Measurements from ENCODE around the gene ZNF552. TPM values are rescaled to one million over a fixed set of nuclear protein-coding genes. Genes with fewer than 3 reads are reported as not detected.

Gene ZNF552
- polyA plus RNA-seq, 12 donors = 2.1 to 12.9 (median 5.6) TPM; not detected in 2

- no peak for DNase-seq
These were observed 35.4 kb downstream of the ZNF552 start for GRCh38 chr19:57779220-57779845.

DNA sequence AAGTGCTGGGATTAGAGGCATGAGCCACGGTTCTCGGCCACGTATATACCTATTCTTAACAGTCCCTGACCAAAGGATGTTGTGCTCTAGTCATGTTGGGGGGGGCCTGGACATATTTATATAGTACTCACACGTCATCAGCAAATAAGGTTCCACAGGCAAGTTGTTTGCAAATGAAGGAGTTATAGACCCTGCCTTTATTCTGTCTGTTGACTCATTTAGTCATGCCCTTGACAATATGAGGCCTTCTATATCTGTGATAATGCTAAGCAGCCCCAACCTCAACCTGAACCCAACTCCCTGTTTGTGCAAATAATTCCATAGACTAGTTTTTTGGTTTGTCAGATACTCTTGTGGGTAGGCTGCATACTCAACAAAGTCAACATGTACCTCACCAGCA lies 36.4 kb downstream of the ZNF552 start:
- DNase-seq = no peak

GRCh38 chr19:57776764-57777296 lies 37.9 kb downstream of the ZNF552 start:
- no peak for DNase-seq

DNA sequence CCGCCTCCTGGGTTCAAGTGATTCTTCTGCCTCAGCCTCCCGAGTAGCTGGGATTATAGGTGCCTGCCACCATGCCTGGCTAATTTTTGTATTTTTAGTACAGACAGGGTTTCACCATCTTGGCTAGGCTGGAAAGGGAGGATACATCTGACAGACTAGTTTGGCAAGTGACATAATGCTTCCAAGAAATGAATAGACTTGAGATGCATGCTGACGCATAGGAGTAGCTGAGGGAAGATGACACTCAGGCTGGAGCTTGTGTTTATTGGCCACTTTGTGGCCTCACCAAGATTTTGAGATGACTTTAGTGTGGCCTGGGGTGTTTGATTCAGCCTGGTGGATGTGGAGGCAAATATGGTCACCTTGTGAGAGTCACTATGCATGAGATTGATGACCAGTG lies 41.2 kb downstream of the ZNF552 start:
- no peak for DNase-seq

- no peak for DNase-seq
These were observed 43.3 kb downstream of the ZNF552 start for GRCh38 chr19:57771417-57771816.

DNA sequence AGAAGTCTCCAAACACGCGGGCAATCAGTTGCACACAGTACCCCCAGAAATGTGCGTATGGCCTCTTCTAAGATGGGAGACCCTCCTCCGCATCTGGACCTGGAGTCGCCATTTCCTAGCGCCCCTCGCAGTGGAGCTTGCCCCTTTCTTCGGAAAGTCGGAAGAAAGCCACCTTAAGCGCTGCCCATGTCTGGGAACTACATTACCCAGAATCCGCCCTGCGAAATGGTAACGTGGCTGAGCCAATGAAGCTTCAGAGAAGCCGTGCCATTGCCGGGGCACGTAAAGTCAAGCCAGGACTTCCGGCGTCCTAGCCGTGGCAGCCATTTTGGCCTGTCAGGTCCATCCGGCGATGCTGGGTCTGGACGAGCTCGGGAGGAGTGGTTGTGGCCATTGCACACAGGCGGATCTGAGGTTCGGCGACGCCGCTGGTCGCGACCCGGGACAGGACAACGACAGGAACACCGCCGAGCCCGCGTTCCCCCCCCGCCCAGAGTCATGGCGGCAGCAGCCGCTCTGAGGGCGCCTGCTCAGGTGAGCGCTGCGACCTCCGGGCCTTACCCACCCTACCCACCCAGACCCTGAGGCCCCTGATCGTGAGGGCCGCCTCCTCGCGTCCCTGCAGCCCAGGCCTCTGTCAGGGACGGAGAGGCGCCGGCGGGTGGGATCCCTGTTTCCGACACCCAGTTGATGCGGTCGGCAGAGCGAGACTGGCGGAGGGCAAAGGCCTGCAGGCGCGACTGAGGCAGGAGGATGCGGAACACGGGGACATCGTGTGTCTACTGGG lies 45.2 kb downstream of the ZNF552 start, which contains the start of gene ZNF586:
TSS of gene ZNF586 (plus strand) at position 332 of the 787 bp plus-strand sequence. CDS start at position 499, 167 bp downstream.
- DNase-seq = peak; percentile 91

- DNase-seq = no peak
These were observed 55.6 kb downstream of the ZNF552 start for GRCh38 chr19:57759096-57759495.

DNA sequence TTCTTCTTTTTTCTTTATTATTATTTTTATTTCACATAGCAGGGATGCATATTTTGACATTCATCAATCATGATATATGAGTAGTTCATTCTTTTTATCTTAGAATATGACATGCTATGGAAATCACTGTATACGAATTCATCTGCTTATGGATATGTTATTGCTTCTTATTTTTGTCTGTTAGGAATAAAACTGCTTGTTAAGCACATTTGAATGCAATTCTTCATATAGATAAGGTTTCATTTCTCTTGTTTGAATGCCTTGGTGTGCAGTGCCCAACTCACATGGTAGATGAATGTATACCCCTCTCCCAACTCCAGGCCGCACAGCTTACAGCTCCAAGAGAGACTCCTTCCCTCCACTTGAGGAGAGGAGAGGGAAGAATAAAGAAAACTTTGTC lies 56.8 kb downstream of the ZNF552 start:
- no peak for DNase-seq

Other genes with a start within 250 kb of the ZNF552 start
- 1 to 10 TPM in 10 of 12 donors, not detected in 2; 4.8 to 6.8 (median 5.4) TPM for gene ZNF416, start 236.0 kb downstream of the ZNF552 start, polyA plus RNA-seq (ENCODE audit: insufficient read length in 12 of 12)
- gene ZIK1, start 230.8 kb downstream of the ZNF552 start, polyA plus RNA-seq (ENCODE audit: insufficient read length in 12 of 12) = 1 to 10 TPM in 11 of 12 donors, not detected in 1; 3.3 to 8.8 (median 6.7) TPM
- 1 to 10 TPM in 10 of 12 donors, not detected in 2; 3.0 to 4.4 (median 3.6) TPM for gene ZNF530, start 215.0 kb downstream of the ZNF552 start, polyA plus RNA-seq (ENCODE audit: insufficient read length in 12 of 12)
- gene ZNF134, start 200.7 kb downstream of the ZNF552 start, polyA plus RNA-seq (ENCODE audit: insufficient read length in 12 of 12) = 10 to 100 TPM in 11 of 12 donors, not detected in 1; 12.1 to 21.8 (median 14.2) TPM
- 10 to 100 TPM in 11 of 12 donors, not detected in 1; 12.0 to 28.5 (median 16.9) TPM for gene ZNF211, start 181.7 kb downstream of the ZNF552 start, polyA plus RNA-seq (ENCODE audit: insufficient read length in 12 of 12)
- gene ZSCAN4, start 146.0 kb downstream of the ZNF552 start, polyA plus RNA-seq (ENCODE audit: insufficient read length in 12 of 12) = under 1 TPM in 1 of 12 donors, not detected in 11; 0.30 TPM
- gene ZNF551, start 132.9 kb downstream of the ZNF552 start, polyA plus RNA-seq (ENCODE audit: insufficient read length in 12 of 12) = 1 to 10 TPM in 11 of 12 donors, not detected in 1; 4.7 to 9.6 (median 7.6) TPM
- gene ZNF154, start 105.7 kb downstream of the ZNF552 start, polyA plus RNA-seq (ENCODE audit: insufficient read length in 12 of 12) = 10 to 100 TPM in 9 of 12 donors, 1 to 10 TPM in 2, not detected in 1; 7.3 to 24.5 (median 12.6) TPM
- 10 to 100 TPM in 4 of 12 donors, 1 to 10 TPM in 7, not detected in 1; 4.3 to 12.4 (median 9.3) TPM for gene ZNF671, start 87.3 kb downstream of the ZNF552 start, polyA plus RNA-seq (ENCODE audit: insufficient read length in 12 of 12)
- gene ZNF776, start 68.1 kb downstream of the ZNF552 start, polyA plus RNA-seq (ENCODE audit: insufficient read length in 12 of 12) = 10 to 100 TPM in 10 of 12 donors, 1 to 10 TPM in 1, not detected in 1; 6.2 to 21.1 (median 16.1) TPM
- gene ZNF586, start 45.2 kb downstream of the ZNF552 start, polyA plus RNA-seq (ENCODE audit: insufficient read length in 12 of 12) = 10 to 100 TPM in 10 of 12 donors, 1 to 10 TPM in 1, not detected in 1; 6.6 to 18.6 (median 12.9) TPM
- 10 to 100 TPM in 1 of 12 donors, 1 to 10 TPM in 9, not detected in 2; 3.5 to 11.1 (median 6.0) TPM for gene ZNF587B, start 15.4 kb upstream of the ZNF552 start, polyA plus RNA-seq (ENCODE audit: insufficient read length in 12 of 12)
- gene ZNF587, start 34.9 kb upstream of the ZNF552 start, polyA plus RNA-seq (ENCODE audit: insufficient read length in 12 of 12) = 10 to 100 TPM in 11 of 12 donors, not detected in 1; 11.3 to 32.1 (median 19.0) TPM
- gene ZNF814, start 74.1 kb upstream of the ZNF552 start, polyA plus RNA-seq (ENCODE audit: insufficient read length in 12 of 12) = 10 to 100 TPM in 11 of 12 donors, not detected in 1; 17.0 to 56.5 (median 27.9) TPM
- 10 to 100 TPM in 8 of 12 donors, 1 to 10 TPM in 3, not detected in 1; 3.6 to 27.5 (median 12.9) TPM for gene ZNF417, start 101.7 kb upstream of the ZNF552 start, polyA plus RNA-seq (ENCODE audit: insufficient read length in 12 of 12)
- 10 to 100 TPM in 5 of 12 donors, 1 to 10 TPM in 6, not detected in 1; 6.8 to 18.9 (median 9.9) TPM for gene ZNF418, start 120.5 kb upstream of the ZNF552 start, polyA plus RNA-seq (ENCODE audit: insufficient read length in 12 of 12)
- 1 to 10 TPM in 10 of 12 donors, not detected in 2; 5.0 to 9.3 (median 6.8) TPM for gene ZNF256, start 132.8 kb upstream of the ZNF552 start, polyA plus RNA-seq (ENCODE audit: insufficient read length in 12 of 12)
- gene C19orf18, start 159.6 kb upstream of the ZNF552 start, polyA plus RNA-seq (ENCODE audit: insufficient read length in 12 of 12) = 1 to 10 TPM in 7 of 12 donors, under 1 TPM in 3, not detected in 2; 0.48 to 3.7 (median 1.3) TPM
- 10 to 100 TPM in 11 of 12 donors, not detected in 1; 10.5 to 27.5 (median 13.2) TPM for gene ZNF606, start 187.9 kb upstream of the ZNF552 start, polyA plus RNA-seq (ENCODE audit: insufficient read length in 12 of 12)
- 1 to 10 TPM in 2 of 12 donors, under 1 TPM in 8, not detected in 2; 0.43 to 2.0 (median 0.68) TPM for gene ZSCAN1, start 219.1 kb upstream of the ZNF552 start, polyA plus RNA-seq (ENCODE audit: insufficient read length in 12 of 12)
- gene ZNF135, start 244.4 kb upstream of the ZNF552 start, polyA plus RNA-seq (ENCODE audit: insufficient read length in 12 of 12) = 10 to 100 TPM in 11 of 12 donors, not detected in 1; 10.4 to 29.7 (median 14.2) TPM